HT-29 (cell line): ENCODE results near the gene SMURF2. TPM values are rescaled to one million over a fixed set of nuclear protein-coding genes. Genes with fewer than 3 reads are reported as not detected.
"Not testable (repeated sequence)": the region's sequence is repeated elsewhere in the genome, so short reads cannot be mapped to it uniquely, and the experiment has no call there.

Source experiments
- DNase-seq: peaks from one replicate; pipeline ENCODE4 v3.0.0-alpha.2; 2015; ENCODE audit warnings: low spot score
- total RNA-seq: library from RNA; depleted of rRNA; stranded (reverse); fragments of >200 nt; shearing (Covaris generic); gene quantifications from 2 replicates; pipeline ENCODE4 v1.2.3, GENCODE V29; 2014

Gene SMURF2
- total RNA-seq, 1 experiment from 2014 or later = 10.7 TPM

GRCh38 chr17:64599187-64599676 lies 62.9 kb downstream of the SMURF2 start:
- DNase-seq = peak; percentile 38

GRCh38 chr17:64598672-64599071 lies 63.4 kb downstream of the SMURF2 start:
- no peak for DNase-seq

- DNase-seq = no peak
These were observed 65.1 kb downstream of the SMURF2 start for GRCh38 chr17:64596988-64597387.

- no peak for DNase-seq
These were observed 65.7 kb downstream of the SMURF2 start for GRCh38 chr17:64596439-64596838.

- DNase-seq = no peak
These were observed 70.2 kb downstream of the SMURF2 start for GRCh38 chr17:64591944-64592343.

- no peak for DNase-seq
These were observed 77.0 kb downstream of the SMURF2 start for GRCh38 chr17:64585146-64585545.

GRCh38 chr17:64583038-64583437 lies 79.1 kb downstream of the SMURF2 start:
- DNase-seq = no peak

- no peak for DNase-seq
These were observed 81.5 kb downstream of the SMURF2 start for GRCh38 chr17:64580384-64581315.

GRCh38 chr17:64579917-64580316 lies 82.2 kb downstream of the SMURF2 start:
- DNase-seq = no peak

- DNase-seq = not testable (repeated sequence)
These were observed 85.1 kb downstream of the SMURF2 start for GRCh38 chr17:64577025-64577424.

GRCh38 chr17:64575431-64575830 lies 86.7 kb downstream of the SMURF2 start:
- no peak for DNase-seq

- no peak for DNase-seq
These were observed 87.5 kb downstream of the SMURF2 start for GRCh38 chr17:64574646-64575045.

- no peak for DNase-seq
These were observed 88.9 kb downstream of the SMURF2 start for GRCh38 chr17:64573214-64573613.

GRCh38 chr17:64572682-64573154 lies 89.4 kb downstream of the SMURF2 start:
- no peak for DNase-seq

- DNase-seq = no peak
These were observed 90.4 kb downstream of the SMURF2 start for GRCh38 chr17:64571746-64572145.

- DNase-seq = no peak
These were observed 96.5 kb downstream of the SMURF2 start for GRCh38 chr17:64565563-64565962.

GRCh38 chr17:64564098-64564497 lies 98.0 kb downstream of the SMURF2 start:
- no peak for DNase-seq

GRCh38 chr17:64555281-64555680 lies 106.8 kb downstream of the SMURF2 start:
- DNase-seq = no peak

GRCh38 chr17:64554028-64554637 lies 108.0 kb downstream of the SMURF2 start:
- no peak for DNase-seq

- DNase-seq = no peak
These were observed 110.6 kb downstream of the SMURF2 start for GRCh38 chr17:64551461-64551860.

- no peak for DNase-seq
These were observed 114.8 kb downstream of the SMURF2 start for GRCh38 chr17:64547319-64547718.

GRCh38 chr17:64546716-64547115 lies 115.4 kb downstream of the SMURF2 start:
- no peak for DNase-seq

GRCh38 chr17:64544742-64545141 lies 117.4 kb downstream of the SMURF2 start:
- no peak for DNase-seq
